H1 (cell line): Measurements from ENCODE around the gene RBFOX1. TPM values are rescaled to one million over a fixed set of nuclear protein-coding genes. Genes with fewer than 3 reads are reported as not detected.

Source experiments
- CTCF ChIA-PET: fragments of 300-600 bp; sonication (Branson Sonifier 250); formaldehyde crosslinking; loops from one replicate; lab custom pipeline; 2021; ENCODE audit not compliant: partially characterized antibody; lab: Charles Lee
- POLR2A ChIA-PET: fragments of 300-600 bp; sonication (Branson Sonifier 250); formaldehyde crosslinking; loops from one replicate; lab custom pipeline; 2021; ENCODE audit warnings: inconsistent platforms; ENCODE audit not compliant: partially characterized antibody; lab: Charles Lee
- DNase-seq, 2 experiments: peaks; one replicate each; pipeline versions ENCODE4 v3.0.0 to v3.0.0-alpha.2; 2010 to 2022; ENCODE audit warnings: low spot score in 2 of 2, low read depth in 1 of 2, mixed read lengths in 1 of 2
- FAIRE-seq: peaks from 2 replicates; lab custom pipeline; 2011; peaks lifted over from hg19 to GRCh38; lab: Jason Lieb, UNC
- H2AFZ ChIP-seq: 2 replicates; pipeline ENCODE4 v1.8.1; 2012; ENCODE audit warnings: low read length, inconsistent platforms
- H2AK5ac ChIP-seq: 2 replicates; pipeline ENCODE4 v1.6.1; 2013; ENCODE audit warnings: low read depth, low read length
- H2BK120ac ChIP-seq: replicated peaks from 2 replicates; pipeline ENCODE3; 2013; ENCODE audit warnings: low read depth, low read length, inconsistent platforms
- H2BK12ac ChIP-seq: 2 replicates; pipeline ENCODE4 v1.6.1; 2013; ENCODE audit warnings: low read depth, low read length
- H2BK15ac ChIP-seq: 2 replicates; pipeline ENCODE4 v1.6.1; 2013; ENCODE audit warnings: low read length
- H2BK20ac ChIP-seq: 2 replicates; pipeline ENCODE4 v1.6.1; 2013; ENCODE audit warnings: low read length
- H2BK5ac ChIP-seq: 2 replicates; pipeline ENCODE4 v1.6.1; 2013; ENCODE audit warnings: low read depth, low read length
- H3K14ac ChIP-seq: 2 replicates; pipeline ENCODE4 v1.6.1; 2013; ENCODE audit warnings: inconsistent platforms; ENCODE audit not compliant: insufficient read length
- H3K18ac ChIP-seq: 2 replicates; pipeline ENCODE4 v1.6.1; 2013; ENCODE audit warnings: low read length; ENCODE audit errors: extremely low read depth
- H3K23ac ChIP-seq: 2 replicates; pipeline ENCODE4 v1.6.1; 2013; ENCODE audit warnings: inconsistent platforms; ENCODE audit not compliant: insufficient read length
- H3K23me2 ChIP-seq: 2 replicates; pipeline ENCODE4 v1.6.1; 2013; ENCODE audit warnings: low read depth, low read length
- H3K27ac ChIP-seq: 2 replicates; pipeline ENCODE4 v1.6.1; 2011; ENCODE audit warnings: low read depth, low read length, inconsistent platforms
- H3K27me3 ChIP-seq, 4 experiments: replicated peaks in 1 of 4; 1 replicate in 1 of 4; 2 replicates in 3 of 4; pipeline versions ENCODE4 v1.6.1 to v1.8.1; 2011 to 2013; ENCODE audit warnings: low read length in 3 of 4, mild to moderate bottlenecking in 3 of 4, inconsistent platforms in 2 of 4, mixed read lengths in 2 of 4, moderate library complexity in 1 of 4; ENCODE audit not compliant: control insufficient read depth in 3 of 4, insufficient read depth in 3 of 4; ENCODE audit errors: extremely low read depth in 1 of 4
- H3K36me3 ChIP-seq, 4 experiments: 2 replicates each; pipeline versions ENCODE4 v1.6.1 to v1.8.1; 2011 to 2013; ENCODE audit warnings: mild to moderate bottlenecking in 4 of 4, low read length in 3 of 4, moderate library complexity in 2 of 4, control low read depth in 1 of 4, inconsistent platforms in 1 of 4; ENCODE audit not compliant: insufficient read depth in 4 of 4, control insufficient read depth in 2 of 4
- H3K4ac ChIP-seq: replicated peaks from 2 replicates; pipeline ENCODE3; 2013; ENCODE audit warnings: low read length, low read depth, mixed read lengths, inconsistent platforms; ENCODE audit not compliant: insufficient read length
- H3K4me1 ChIP-seq, 4 experiments: replicated peaks in 1 of 4; 1 replicate in 1 of 4; 2 replicates in 3 of 4; pipeline versions ENCODE4 v1.6.1 to v1.8.1; 2011 to 2013; ENCODE audit warnings: low read length in 3 of 4, inconsistent platforms in 2 of 4, mixed read lengths in 1 of 4; ENCODE audit not compliant: insufficient read depth in 4 of 4, control insufficient read depth in 3 of 4
- H3K4me2 ChIP-seq, 2 experiments: 2 replicates each; pipeline versions ENCODE4 v1.6.1 to v1.8.1; 2011 to 2013; ENCODE audit warnings: low read depth in 2 of 2, low read length in 2 of 2, control low read depth in 1 of 2, inconsistent platforms in 1 of 2, mild to moderate bottlenecking in 1 of 2; ENCODE audit not compliant: insufficient read depth in 1 of 2
- H3K4me3 ChIP-seq, 4 experiments: fragments of 200-600, 300-600 bp in 1 of 4; sonication (generic), shearing (Covaris generic), sonication (Bioruptor Twin) in 1 of 4; 2 replicates each; pipeline versions ENCODE4 v1.5.1 to v1.8.1; 2011 to 2016; ENCODE audit warnings: low read length in 4 of 4, low read depth in 3 of 4, control low read depth in 2 of 4, inconsistent platforms in 2 of 4, mild to moderate bottlenecking in 2 of 4, mixed read lengths in 1 of 4, moderate library complexity in 1 of 4; ENCODE audit not compliant: insufficient read depth in 2 of 4; ENCODE audit errors: extremely low read depth in 1 of 4
- H3K56ac ChIP-seq: replicated peaks from 2 replicates; pipeline ENCODE3; 2013; ENCODE audit warnings: low read depth, mild to moderate bottlenecking, mixed read lengths, low read length, inconsistent platforms; ENCODE audit not compliant: insufficient read length
- H3K79me1 ChIP-seq: 2 replicates; pipeline ENCODE4 v1.6.1; 2013; ENCODE audit warnings: low read depth, low read length, control low read depth
- H3K79me2 ChIP-seq, 2 experiments: 2 replicates each; pipeline versions ENCODE4 v1.6.1 to v1.8.1; 2012 to 2013; ENCODE audit warnings: low read length in 2 of 2, mild to moderate bottlenecking in 2 of 2, inconsistent platforms in 1 of 2; ENCODE audit not compliant: insufficient read depth in 2 of 2, control insufficient read depth in 1 of 2
- H3K9ac ChIP-seq, 4 experiments: replicated peaks in 1 of 4; 1 replicate in 1 of 4; 2 replicates in 3 of 4; pipeline versions ENCODE4 v1.6.1 to v1.8.1; 2011 to 2013; ENCODE audit warnings: low read depth in 3 of 4, low read length in 3 of 4, control low read depth in 2 of 4, mild to moderate bottlenecking in 2 of 4, moderate library complexity in 2 of 4, inconsistent platforms in 1 of 4; ENCODE audit errors: extremely low read depth in 1 of 4
- H3K9me3 ChIP-seq, 2 experiments: 2 replicates each; pipeline versions ENCODE4 v1.6.1 to v1.8.1; 2012 to 2013; ENCODE audit warnings: mild to moderate bottlenecking in 2 of 2, moderate library complexity in 2 of 2, control low read depth in 1 of 2, inconsistent platforms in 1 of 2, low read depth in 1 of 2, low read length in 1 of 2, mixed read lengths in 1 of 2; ENCODE audit not compliant: insufficient read depth in 2 of 2
- H4K20me1 ChIP-seq, 2 experiments: replicated peaks in 1 of 2; 2 replicates each; pipeline versions ENCODE3 to v1.8.1; 2011 to 2013; ENCODE audit warnings: inconsistent platforms in 2 of 2, low read length in 2 of 2, mild to moderate bottlenecking in 1 of 2; ENCODE audit not compliant: insufficient read depth in 2 of 2, control insufficient read depth in 1 of 2
- H4K5ac ChIP-seq: 2 replicates; pipeline ENCODE4 v1.6.1; 2013; ENCODE audit warnings: low read length, low read depth, mixed read lengths, inconsistent platforms; ENCODE audit not compliant: insufficient read length
- H4K8ac ChIP-seq: 2 replicates; pipeline ENCODE4 v1.8.0; 2013; ENCODE audit warnings: mild to moderate bottlenecking, moderate library complexity, low read length, inconsistent platforms; ENCODE audit not compliant: insufficient read depth; ENCODE audit errors: extremely low read depth
- H4K91ac ChIP-seq: replicated peaks from 2 replicates; pipeline ENCODE3; 2013; ENCODE audit warnings: low read length, mixed read lengths, inconsistent platforms; ENCODE audit not compliant: insufficient read length
- CEBPB ChIP-seq: IDR thresholded peaks from 2 replicates; pipeline ENCODE4 v1.6.1; 2012; ENCODE audit warnings: low read depth, low read length
- E2F6 ChIP-seq: IDR thresholded peaks from 2 replicates; pipeline ENCODE4 v1.6.1; 2012; ENCODE audit warnings: inconsistent platforms
- EP300 ChIP-seq, 2 experiments: IDR thresholded peaks; 1 replicate in 1 of 2; 2 replicates in 1 of 2; pipeline ENCODE4 v1.6.1; 2011 to 2012; ENCODE audit warnings: low read depth in 2 of 2, low read length in 2 of 2, mild to moderate bottlenecking in 2 of 2, borderline replicate concordance in 1 of 2, inconsistent platforms in 1 of 2, moderate library complexity in 1 of 2
- HDAC6 ChIP-seq: IDR thresholded peaks from one replicate; pipeline ENCODE4 v1.7.1; 2012; ENCODE audit warnings: low read depth, mild to moderate bottlenecking, inconsistent platforms, low read length, moderate library complexity
- JUN ChIP-seq: IDR thresholded peaks from 2 replicates; pipeline ENCODE4 v1.6.1; 2011; ENCODE audit warnings: low read depth, mild to moderate bottlenecking, improper control_type of control experiment, low read length
- MAX ChIP-seq: IDR thresholded peaks from 2 replicates; pipeline ENCODE4 v1.6.1; 2012; ENCODE audit warnings: inconsistent platforms
- NANOG ChIP-seq: IDR thresholded peaks from 2 replicates; pipeline ENCODE4 v1.6.1; 2011; ENCODE audit warnings: low read length, low read depth, mild to moderate bottlenecking, inconsistent platforms; ENCODE audit not compliant: insufficient read depth, poor library complexity, severe bottlenecking
- POLR2A ChIP-seq, 2 experiments: IDR thresholded peaks; 1 replicate in 1 of 2; 2 replicates in 1 of 2; pipeline ENCODE4 v1.6.1; 2011; ENCODE audit warnings: low read depth in 2 of 2, low read length in 2 of 2, mild to moderate bottlenecking in 2 of 2; ENCODE audit errors: control extremely low read depth in 1 of 2
- RNF2 ChIP-seq: fragments of 200-900, 300-1000 bp; sonication (generic); IDR thresholded peaks from 2 replicates; pipeline ENCODE4 v1.7.1; 2016; ENCODE audit warnings: borderline replicate concordance, low read depth, mild to moderate bottlenecking, antibody characterized with exemption, low read length; ENCODE audit not compliant: poor library complexity, severe bottlenecking; ENCODE audit errors: missing control alignments
- SIN3A ChIP-seq, 2 experiments: IDR thresholded peaks in 1 of 2; conservative IDR thresholded peaks in 1 of 2; 2 replicates each; pipeline ENCODE4 v1.6.1; 2011 to 2012; ENCODE audit warnings: low read length in 2 of 2, improper control_type of control experiment in 1 of 2, low read depth in 1 of 2, mild to moderate bottlenecking in 1 of 2
- SIRT6 ChIP-seq: IDR thresholded peaks from one replicate; pipeline ENCODE4 v1.7.1; 2012; ENCODE audit warnings: low read length, inconsistent platforms
- SIX5 ChIP-seq: IDR thresholded peaks from 2 replicates; pipeline ENCODE4 v1.6.1; 2011; ENCODE audit warnings: mild to moderate bottlenecking, low read depth, low read length
- SP1 ChIP-seq: IDR thresholded peaks from 2 replicates; pipeline ENCODE4 v1.6.1; 2011; ENCODE audit warnings: low read depth, low read length
- TBP ChIP-seq: IDR thresholded peaks from 2 replicates; pipeline ENCODE4 v1.6.1; 2011; ENCODE audit warnings: low read depth, low read length, improper control_type of control experiment
- WGBS, 2 experiments: shearing (Covaris generic) in 1 of 2; methylation state at CpG; one replicate each; pipeline versions ENCODE4 v1.1.6 to v1.1.7; 2013 to 2015; ENCODE audit warnings: low lambda C conversion rate in 2 of 2, mixed read lengths in 2 of 2, inconsistent platforms in 1 of 2, low coverage in 1 of 2, missing lambda C conversion rate in 1 of 2; ENCODE audit not compliant: insufficient replicate concordance in 2 of 2, insufficient coverage in 1 of 2, insufficient read length in 1 of 2; ENCODE audit errors: extremely low coverage in 1 of 2, missing lambda C conversion rate in 1 of 2; 5-methylcytosine and 5-hydroxymethylcytosine counted together
- polyA plus RNA-seq, 7 experiments: library from polyadenylated mRNA; depleted of rRNA in 3 of 7; stranded (reverse) in 5 of 7; unstranded in 2 of 7; fragments of >200 nt in 5 of 7; fragments of 200-250 nt in 2 of 7; gene quantifications; 1 replicate in 5 of 7; 2 replicates in 1 of 7; 4 replicates in 1 of 7; pipeline versions ENCODE4 v1.2.1 to v1.2.3, GENCODE V29; 2011 to 2013; ENCODE audit warnings: missing spikeins in 2 of 7, mixed read lengths in 2 of 7
- total RNA-seq: library from RNA; stranded (reverse); fragmentation: NEBNext Ultra II Directional; extraction: Animal tissue kit (Norgen Biotek cat#: 25700); gene quantifications from 2 replicates; pipeline ENCODE4 v1.2.1, GENCODE V29; 2021

The RBFOX1 gene
- total and polyA plus RNA-seq, 2 of the 8 experiments (the other 6 are each of a cell fraction or from before 2014, with no cell fraction given) = 1.7 to 2.8 TPM

GRCh38 chr16:7392206-7392605, 59.6 kb downstream of the RBFOX1 start:
- Histone ChIP-seq H3K4me3 (no peak overlapping the region), H2BK5ac (no peak overlapping the region), H3K18ac (no peak overlapping the region), H3K27ac (no peak overlapping the region), H3K9me3 (0 out of 4 replicates have a peak, but pooled peaks cover 0 to 2% of the 10 kb centered on the region in 2 experiments), H2BK15ac (no peak overlapping the region), H3K56ac (no peak overlapping the region), H3K4me2 (no peak overlapping the region), H3K79me2 (no peaks in the 10 kb centered on the region), H3K23me2 (no peaks in the 10 kb centered on the region), H3K27me3 (no peaks in the 10 kb centered on the region), H2BK20ac (no peak overlapping the region), H4K5ac (no peak overlapping the region), H2AK5ac (no peak overlapping the region), H3K4me1 (no peaks in the 10 kb centered on the region; a peak in 1 of 7 replicates), H4K20me1 (no peaks in the 10 kb centered on the region), H3K23ac (no peak overlapping the region), H2AFZ (no peak overlapping the region), H4K91ac (no peak overlapping the region), H3K9ac (no peak overlapping the region), H3K14ac (no peak overlapping the region), H2BK12ac (no peak overlapping the region), H4K8ac (no peak overlapping the region), H2BK120ac (no peak overlapping the region), H3K4ac (no peak overlapping the region), H3K79me1 (no peaks in the 10 kb centered on the region), H3K36me3 (no peaks in the 10 kb centered on the region)
- WGBS, 2 experiments = 95% methylated on average over 1 of the region's 1 CpG; no CpG with 5 or more reads in 1 of the 2 experiments
- FAIRE-seq (no peak), DNase-seq (no peak)
- ChIA-PET POLR2A (no interaction called here), CTCF (interaction anchor here (0.6 kb wide), 1 partner anchor 1158 kb away, joined by 3 read pairs; no protein-coding TSS in a partner anchor)
- TF ChIP-seq SIX5 = no peak
- TF ChIP-seq NANOG = no peak
- no peak for TF ChIP-seq E2F6
- TF ChIP-seq CEBPB = no peak
- no peak for TF ChIP-seq HDAC6
- no peak for TF ChIP-seq MAX
- TF ChIP-seq SP1 = no peak
- TF ChIP-seq EP300 (IDR thresholded peaks at IDR 0.05; ENCODE audit: borderline replicate concordance in 1 of 2, low read depth in 2 of 2, low read length in 2 of 2) = no peak
- no peak for TF ChIP-seq JUN
- no peak for TF ChIP-seq TBP
- TF ChIP-seq SIN3A (conservative IDR thresholded peaks at IDR 0.05 in 1 of 2, IDR thresholded peaks at IDR 0.05 in 1 of 2; ENCODE audit: low read depth in 1 of 2, low read length in 2 of 2) = no peak
- no peak for TF ChIP-seq POLR2A (IDR thresholded peaks at IDR 0.05; ENCODE audit: control extremely low read depth in 1 of 2, low read depth in 2 of 2, low read length in 2 of 2)
- no peak for TF ChIP-seq RNF2
- no peak for TF ChIP-seq SIRT6
